ENCODE measurements around the gene USP21.

USP21 gene

GRCh38 chr1:161196521-161197451 is 37.5 kb downstream of the USP21 start:
- no peak for DNase-seq

GRCh38 chr1:161197560-161198193 is 38.4 kb downstream of the USP21 start:
- no peak for DNase-seq

- no peak for DNase-seq
Measured at GRCh38 chr1:161198194-161198896, 39.0 kb downstream of the USP21 start.

DNA sequence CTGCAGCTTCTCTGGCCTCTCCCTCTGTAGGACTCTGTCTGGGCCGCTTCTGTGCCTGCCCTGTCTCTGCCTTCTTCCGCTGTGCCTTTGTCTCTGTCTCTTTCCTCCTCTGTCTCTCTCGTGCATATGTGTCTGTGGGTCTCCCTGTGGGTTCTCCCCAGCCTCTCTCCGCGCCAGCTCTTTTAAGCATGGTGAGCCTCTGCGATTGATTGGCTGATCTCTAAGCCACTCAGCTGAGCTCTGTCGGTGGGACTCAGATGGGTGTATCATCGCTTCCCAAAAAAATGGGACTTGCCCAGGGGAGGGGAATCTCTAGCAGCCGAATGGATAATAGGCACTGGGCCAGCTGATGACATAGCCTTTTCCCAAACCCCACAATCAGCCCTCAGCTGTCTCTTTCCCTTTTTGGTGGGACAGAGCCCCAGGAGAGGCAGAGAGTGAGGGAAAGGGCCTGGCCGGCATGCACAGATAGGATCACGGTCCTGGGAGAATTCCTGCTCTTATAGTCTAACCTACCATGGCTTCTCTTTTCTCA is 39.7 kb downstream of the USP21 start, which contains the start of gene ADAMTS4:
TSS of gene ADAMTS4 (minus strand) at position 158 of the 535 bp plus-strand sequence. CDS start 427 bp downstream, outside the sequence.
- DNase-seq: no peak

DNA sequence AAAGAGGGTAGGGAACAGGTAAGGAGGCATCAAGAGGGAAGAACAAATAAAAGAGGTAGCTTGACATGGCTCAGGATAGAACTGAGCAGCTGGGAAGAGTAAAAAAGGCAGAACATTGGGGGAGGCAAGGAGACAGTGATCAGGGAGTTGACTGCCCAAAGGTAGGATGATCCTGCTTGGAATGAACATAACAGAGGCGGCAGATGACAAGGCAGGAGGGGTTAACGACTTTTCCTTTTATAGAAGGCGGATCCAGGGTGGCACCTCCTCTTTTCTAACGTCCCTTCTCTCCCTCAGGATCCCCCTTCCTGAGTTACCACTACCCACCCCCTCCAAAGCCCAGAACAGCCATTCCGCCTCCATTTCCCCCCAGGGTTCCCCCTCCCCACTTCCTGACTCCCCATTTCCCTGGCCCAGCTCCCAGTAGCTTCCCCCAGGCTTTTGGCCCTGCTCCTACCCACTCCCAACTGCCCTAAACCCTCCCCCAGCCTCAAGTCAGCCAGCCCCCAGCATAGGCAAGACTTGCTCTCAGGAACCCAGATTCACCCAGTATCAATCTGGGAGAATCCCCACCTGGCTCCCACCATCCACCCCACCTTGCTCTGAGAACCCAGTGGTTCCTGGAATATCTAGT is 40.3 kb downstream of the USP21 start:
- no peak for DNase-seq

DNA sequence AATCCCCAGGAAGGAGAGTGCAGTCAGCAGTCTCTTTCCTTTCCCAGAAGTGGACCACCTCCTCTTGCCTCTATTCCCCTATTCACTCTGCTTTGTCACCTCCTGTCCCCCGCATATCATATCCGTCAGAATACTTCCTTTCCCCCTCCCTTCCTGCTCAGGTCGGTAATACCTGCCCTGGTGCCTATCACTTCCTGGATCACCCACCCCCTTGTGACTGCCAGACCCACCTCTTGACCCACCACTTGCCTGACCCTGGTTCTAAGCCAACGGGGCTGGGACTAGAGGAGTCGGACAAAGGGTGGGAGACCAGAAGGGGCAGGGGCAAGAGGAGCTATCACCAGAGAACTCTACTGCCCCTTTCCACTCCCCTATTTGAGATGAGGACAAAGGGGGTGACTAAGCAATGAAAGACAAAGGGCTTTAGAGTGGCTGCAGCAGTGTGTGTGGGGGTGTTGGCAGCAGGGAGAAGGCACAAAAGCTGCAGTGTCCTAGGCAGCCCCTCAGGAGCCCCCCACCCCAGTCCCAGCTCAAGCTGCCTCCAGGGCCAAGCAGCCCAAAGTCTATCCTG is 41.2 kb downstream of the USP21 start:
- no peak for DNase-seq

- DNase-seq: no peak
Measured at GRCh38 chr1:161200992-161201835, 41.9 kb downstream of the USP21 start.

DNA sequence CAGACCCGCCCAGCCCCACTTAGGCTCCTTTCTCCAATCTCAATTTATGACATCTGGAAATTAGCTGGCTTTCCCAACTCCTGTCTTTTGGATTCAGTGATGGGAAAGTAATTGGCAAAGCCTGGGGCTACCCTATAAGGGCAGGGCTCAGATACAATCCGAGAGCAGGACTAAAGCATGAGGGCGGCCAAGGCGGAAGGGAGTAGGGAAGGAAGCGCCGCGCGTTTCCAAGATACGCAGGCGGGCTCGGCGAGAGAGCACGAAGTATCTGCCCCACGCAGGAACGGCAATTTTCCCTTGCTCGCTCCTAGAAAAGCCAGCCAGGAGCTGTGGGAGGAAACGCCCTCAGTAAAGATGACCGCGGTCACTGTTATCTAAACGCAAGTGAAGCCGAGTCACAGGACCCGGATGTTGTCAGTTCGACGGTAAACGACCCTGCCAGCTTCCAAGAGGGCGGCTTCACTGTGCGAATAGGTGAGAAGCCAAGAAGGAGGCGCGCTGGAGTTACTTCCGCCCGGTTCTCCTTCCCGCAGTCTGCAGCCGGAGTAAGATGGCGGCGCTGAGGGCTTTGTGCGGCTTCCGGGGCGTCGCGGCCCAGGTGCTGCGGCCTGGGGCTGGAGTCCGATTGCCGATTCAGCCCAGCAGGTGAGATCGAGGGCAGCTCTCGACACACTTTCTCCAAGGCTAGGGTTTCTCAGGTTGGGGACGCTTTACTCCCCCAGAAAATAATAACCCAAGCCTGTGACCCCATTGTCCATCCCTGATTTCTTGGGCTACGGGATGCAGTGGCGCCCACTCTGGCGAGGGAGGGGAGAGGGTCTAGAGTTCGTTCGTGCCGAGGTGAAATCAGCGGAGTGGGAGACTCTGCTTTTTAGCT is 42.8 kb downstream of the USP21 start, which contains the start of gene NDUFS2:
TSS of gene NDUFS2 (plus strand) at position 532 of the 877 bp plus-strand sequence. CDS start at position 551, 19 bp downstream.
- peak; percentile 97 for DNase-seq

- no peak for DNase-seq
Measured at GRCh38 chr1:161206411-161207140, 47.3 kb downstream of the USP21 start.

- DNase-seq: no peak
Measured at GRCh38 chr1:161207173-161207572, 47.9 kb downstream of the USP21 start.

GRCh38 chr1:161209790-161210409 is 50.6 kb downstream of the USP21 start:
- DNase-seq: peak; percentile 79

GRCh38 chr1:161214369-161214768 is 55.1 kb downstream of the USP21 start:
- no peak for DNase-seq

GRCh38 chr1:161215076-161215475 is 55.8 kb downstream of the USP21 start, which contains the start of gene FCER1G:
TSS of gene FCER1G (plus strand) at chr1:161215295. CDS start at chr1:161215322, 27 bp downstream.
- peak; percentile 77 for DNase-seq

Data from CD4-positive, alpha-beta T cell treated with Interleukin-15 for 1 hour (primary cell).